ENCODE results near the gene MUC6. TPM values are rescaled to one million over a fixed set of nuclear protein-coding genes. Genes with fewer than 3 reads are reported as not detected.

Gene MUC6
- total RNA-seq, 1 donor from 2014 or later = not detected

DNA sequence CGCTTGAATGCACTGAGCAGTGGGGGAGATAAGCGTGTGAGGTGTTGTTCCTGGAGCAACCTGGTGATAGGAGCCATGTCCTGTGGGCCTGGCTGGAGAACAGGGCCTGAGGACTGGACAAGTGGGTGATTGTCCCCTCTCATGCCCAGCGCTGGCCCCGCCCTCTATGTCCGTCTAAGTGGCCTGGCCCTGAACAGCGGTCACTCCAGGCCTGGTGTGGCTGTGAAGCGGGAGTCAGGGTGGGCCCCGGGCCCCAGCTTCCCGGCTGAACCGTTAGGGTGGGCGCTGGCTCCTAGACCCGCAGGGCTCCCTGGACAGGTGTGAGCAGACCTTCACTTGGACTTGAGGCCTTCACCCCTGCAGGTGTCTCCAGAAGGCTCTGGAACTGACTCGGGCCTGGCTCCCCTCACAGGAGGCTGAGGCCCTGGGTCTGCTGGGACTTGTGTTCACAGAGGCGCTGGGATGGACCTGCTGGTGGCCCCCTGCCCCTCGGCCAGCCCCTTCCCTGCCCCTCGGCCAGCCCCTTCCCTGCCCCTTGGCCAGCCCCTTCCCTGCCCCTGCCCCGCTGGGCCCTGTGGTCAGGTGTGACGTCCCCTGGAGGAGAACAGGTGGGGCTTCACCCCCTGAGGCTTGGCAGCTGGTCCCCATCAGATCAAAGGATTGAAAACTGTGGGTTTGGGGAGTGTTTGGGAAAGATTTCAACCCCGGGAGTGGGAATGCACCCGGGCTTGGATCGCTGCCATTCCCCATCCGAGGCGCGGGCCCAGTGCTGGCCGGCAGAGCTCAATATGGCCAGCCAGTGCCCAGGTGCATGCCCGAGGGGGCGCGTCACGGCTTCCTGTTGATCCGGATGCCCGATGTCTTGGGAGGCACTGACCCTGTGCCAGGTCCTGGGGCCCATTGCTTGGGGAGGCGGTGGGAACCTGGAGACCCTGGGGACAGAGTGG, 3.2 kb upstream of the MUC6 start:
- ATAC-seq (ENCODE audit: low read depth) (no peak), DNase-seq (no peak)
- intact Hi-C loops (cut with micrococcal nuclease) = no loop called here
- H3K9me3 Mint-ChIP-seq = no peaks in the 10 kb centered on the region
- H3K4me3 Mint-ChIP-seq = no peak overlapping the region
- TF ChIP-seq, protein P1, sequence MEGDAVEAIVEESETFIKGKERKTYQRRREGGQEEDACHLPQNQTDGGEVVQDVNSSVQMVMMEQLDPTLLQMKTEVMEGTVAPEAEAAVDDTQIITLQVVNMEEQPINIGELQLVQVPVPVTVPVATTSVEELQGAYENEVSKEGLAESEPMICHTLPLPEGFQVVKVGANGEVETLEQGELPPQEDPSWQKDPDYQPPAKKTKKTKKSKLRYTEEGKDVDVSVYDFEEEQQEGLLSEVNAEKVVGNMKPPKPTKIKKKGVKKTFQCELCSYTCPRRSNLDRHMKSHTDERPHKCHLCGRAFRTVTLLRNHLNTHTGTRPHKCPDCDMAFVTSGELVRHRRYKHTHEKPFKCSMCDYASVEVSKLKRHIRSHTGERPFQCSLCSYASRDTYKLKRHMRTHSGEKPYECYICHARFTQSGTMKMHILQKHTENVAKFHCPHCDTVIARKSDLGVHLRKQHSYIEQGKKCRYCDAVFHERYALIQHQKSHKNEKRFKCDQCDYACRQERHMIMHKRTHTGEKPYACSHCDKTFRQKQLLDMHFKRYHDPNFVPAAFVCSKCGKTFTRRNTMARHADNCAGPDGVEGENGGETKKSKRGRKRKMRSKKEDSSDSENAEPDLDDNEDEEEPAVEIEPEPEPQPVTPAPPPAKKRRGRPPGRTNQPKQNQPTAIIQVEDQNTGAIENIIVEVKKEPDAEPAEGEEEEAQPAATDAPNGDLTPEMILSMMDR (IDR thresholded peaks at IDR 0.05) = no peak
- H3K4me1 Mint-ChIP-seq = no peaks in the 10 kb centered on the region
- no peak overlapping the region for H3K27ac Mint-ChIP-seq
- H3K27me3 Mint-ChIP-seq = no peaks in the 10 kb centered on the region
- H3K36me3 Mint-ChIP-seq (ENCODE audit: low read depth) = no peaks in the 10 kb centered on the region
- ChIA-PET POLR2A (no interaction called here), CTCF (no interaction called here)

DNA sequence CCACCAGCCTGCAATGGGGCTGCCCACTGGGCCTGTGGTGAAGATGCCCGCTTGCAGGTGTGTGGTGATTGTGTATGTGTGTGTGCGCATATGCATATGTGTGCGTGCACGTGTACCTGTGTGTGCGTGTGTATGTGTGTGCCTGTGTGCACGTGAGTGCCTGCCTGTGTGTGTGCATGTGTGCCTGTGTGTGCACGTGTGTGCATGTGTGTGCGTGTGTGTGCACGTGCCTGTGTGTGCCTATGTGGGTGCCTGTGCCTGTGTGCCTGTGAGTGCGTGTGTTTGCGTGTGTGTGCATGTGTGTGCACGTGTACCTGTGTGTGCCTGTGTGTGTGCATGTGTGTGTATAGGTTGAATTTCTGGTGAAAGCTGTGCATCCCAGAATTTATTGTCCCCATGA, 2.4 kb upstream of the MUC6 start:
- no peak overlapping the region for H3K4me3 Mint-ChIP-seq
- no peak for DNase-seq
- no peaks in the 10 kb centered on the region for H3K4me1 Mint-ChIP-seq
- intact Hi-C loops (cut with micrococcal nuclease) = no loop called here
- TF ChIP-seq, protein P1 (IDR thresholded peaks at IDR 0.05) = no peak
- no peak overlapping the region for H3K27ac Mint-ChIP-seq
- H3K36me3 Mint-ChIP-seq (ENCODE audit: low read depth) = no peaks in the 10 kb centered on the region
- no peaks in the 10 kb centered on the region for H3K27me3 Mint-ChIP-seq
- no peak for ATAC-seq (ENCODE audit: low read depth)
- ChIA-PET POLR2A (no interaction called here), CTCF (no interaction called here)
- no peaks in the 10 kb centered on the region for H3K9me3 Mint-ChIP-seq

DNA sequence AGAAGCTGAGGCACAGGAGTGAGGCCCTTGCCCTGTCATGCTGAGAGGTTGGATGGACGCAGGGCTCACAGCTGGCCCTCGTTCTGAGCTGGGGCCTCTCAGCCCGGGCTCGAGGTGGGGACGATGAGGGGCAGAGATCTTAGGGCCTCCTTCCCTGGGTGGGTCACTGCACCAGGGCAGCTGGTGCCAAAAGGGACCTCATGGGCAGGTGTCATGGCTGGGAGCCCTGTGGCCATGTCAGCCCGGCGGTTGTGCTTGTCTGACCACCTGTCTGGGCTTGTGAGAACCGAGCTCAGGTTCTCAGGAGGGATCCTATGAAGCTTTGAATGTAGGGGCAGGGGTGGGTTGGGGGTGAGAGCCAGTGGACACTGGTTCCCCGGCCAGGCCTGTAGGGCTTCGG, 1.8 kb upstream of the MUC6 start:
- no peak for ATAC-seq (ENCODE audit: low read depth)
- ChIA-PET CTCF (no interaction called here), POLR2A (no interaction called here)
- Mint-ChIP-seq H3K36me3 (ENCODE audit: low read depth) (no peaks in the 10 kb centered on the region), H3K9me3 (no peaks in the 10 kb centered on the region), H3K27ac (no peak overlapping the region), H3K27me3 (no peaks in the 10 kb centered on the region), H3K4me3 (no peak overlapping the region), H3K4me1 (no peaks in the 10 kb centered on the region)
- no peak for DNase-seq
- intact Hi-C loops (cut with micrococcal nuclease) = no loop called here
- TF ChIP-seq, protein P1 (IDR thresholded peaks at IDR 0.05) = no peak

DNA sequence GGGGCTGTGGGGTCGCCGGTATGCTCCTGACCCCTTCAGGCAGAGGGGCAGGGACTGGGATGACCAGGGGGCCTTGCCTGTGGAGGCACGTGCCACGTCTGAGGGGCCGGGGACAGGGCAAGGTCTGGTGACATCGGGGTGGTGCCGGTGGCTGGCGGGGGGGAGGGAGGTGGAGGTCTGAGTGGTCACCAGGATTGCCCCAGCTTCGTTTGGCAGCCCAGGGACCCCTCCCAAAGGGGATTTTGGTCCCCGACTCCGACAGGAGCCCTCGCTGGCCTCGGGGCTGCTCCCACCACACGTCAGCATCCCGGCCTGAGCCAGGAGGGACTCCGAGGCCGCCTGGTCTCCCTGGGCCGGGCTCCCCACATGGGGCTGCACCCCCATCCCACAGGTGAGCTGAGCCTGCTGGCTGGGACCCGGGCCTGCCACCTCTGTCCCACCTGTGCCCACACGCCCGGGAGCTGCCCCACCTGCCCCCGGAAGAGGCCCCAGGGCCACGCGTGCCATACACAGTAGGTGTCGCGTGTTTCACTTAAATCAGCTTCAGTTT, 1.1 kb upstream of the MUC6 start:
- no peaks in the 10 kb centered on the region for H3K36me3 Mint-ChIP-seq (ENCODE audit: low read depth)
- POLR2A ChIA-PET = no interaction called here
- CTCF ChIA-PET = no interaction called here
- H3K4me1 Mint-ChIP-seq = no peaks in the 10 kb centered on the region
- ATAC-seq (ENCODE audit: low read depth) (no peak), DNase-seq (no peak)
- H3K27ac Mint-ChIP-seq = no peak overlapping the region
- H3K4me3 Mint-ChIP-seq = no peak overlapping the region
- intact Hi-C loops (cut with micrococcal nuclease) = no loop called here
- no peaks in the 10 kb centered on the region for H3K27me3 Mint-ChIP-seq
- H3K9me3 Mint-ChIP-seq = no peaks in the 10 kb centered on the region
- TF ChIP-seq, protein P1 (IDR thresholded peaks at IDR 0.05) = no peak

DNA sequence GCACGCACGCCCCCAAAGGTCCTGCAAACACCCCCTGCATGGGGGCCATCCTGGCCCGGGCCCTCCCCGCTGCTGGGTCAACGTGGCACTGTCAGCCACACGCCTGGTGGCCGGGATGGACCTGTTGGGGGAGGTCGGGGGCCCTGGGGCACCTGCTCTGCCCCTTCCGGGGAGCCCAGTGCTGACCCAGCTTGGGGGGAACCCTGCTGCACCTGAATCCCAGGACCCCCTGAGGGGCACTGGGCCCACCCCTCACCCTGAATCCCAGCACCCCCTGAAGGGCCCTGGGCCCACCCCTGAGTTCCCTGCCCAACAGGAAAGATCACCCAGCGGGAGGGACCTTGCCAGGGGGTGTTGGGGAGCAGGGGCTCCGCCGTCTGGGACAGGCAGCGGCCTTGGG, 413 bp upstream of the MUC6 start:
- TF ChIP-seq, protein P1 (IDR thresholded peaks at IDR 0.05) = no peak
- ChIA-PET POLR2A (no interaction called here), CTCF (no interaction called here)
- intact Hi-C loops (cut with micrococcal nuclease) = no loop called here
- Mint-ChIP-seq H3K27ac (no peak overlapping the region), H3K27me3 (no peaks in the 10 kb centered on the region), H3K4me3 (no peak overlapping the region), H3K9me3 (peaks cover 3% of the 10 kb centered on the region), H3K36me3 (ENCODE audit: low read depth) (no peaks in the 10 kb centered on the region), H3K4me1 (no peaks in the 10 kb centered on the region)
- ATAC-seq (ENCODE audit: low read depth) = no peak
- no peak for DNase-seq

All from activated B cell treated with CpG ODN at 0.5 μM for 24 hours (primary cell).